Measurements from ENCODE around the gene TP53BP2.

TP53BP2 gene

GRCh38 chr1:223877804-223878203 is 32.1 kb upstream of the TP53BP2 start:
- Histone ChIP-seq H3K9me2 (replicated peaks; ENCODE audit: low read depth, low read length) (no peaks in the 10 kb centered on the region), H3K4me3 (ENCODE audit: low read length, poor library complexity, severe bottlenecking) (no peak overlapping the region), H3F3A (ENCODE audit: low read depth) (no peaks in the 10 kb centered on the region), H3K4me1 (ENCODE audit: insufficient read depth, low read length, poor library complexity, severe bottlenecking) (no peaks in the 10 kb centered on the region), H3K36me3 (ENCODE audit: insufficient read depth, low read length) (no peaks in the 10 kb centered on the region), H3K27me3 (ENCODE audit: insufficient read depth, low read length, poor library complexity, severe bottlenecking) (no peaks in the 10 kb centered on the region), H3K4me2 (ENCODE audit: low read depth, low read length, poor library complexity, severe bottlenecking) (no peak overlapping the region), H4K20me1 (ENCODE audit: insufficient read depth, low read length, poor library complexity, severe bottlenecking) (no peaks in the 10 kb centered on the region), H2AFZ (ENCODE audit: low read length) (no peak overlapping the region), H3K9ac (ENCODE audit: low read depth, low read length, poor library complexity, severe bottlenecking) (no peak overlapping the region), H3K9me3 (ENCODE audit: insufficient read depth, low read depth, low read length) (no peaks in the 10 kb centered on the region), H3K79me2 (ENCODE audit: insufficient read depth, low read length) (no peaks in the 10 kb centered on the region)
- no peak for TF ChIP-seq EZH2phosphoT487 (IDR thresholded peaks at IDR 0.05; ENCODE audit: borderline replicate concordance)
- TF ChIP-seq CTCF (conservative IDR thresholded peaks at IDR 0.05; ENCODE audit: low read length): no peak

- Histone ChIP-seq H3K36me3 (ENCODE audit: insufficient read depth, low read length) (no peaks in the 10 kb centered on the region), H3K4me2 (ENCODE audit: low read depth, low read length, poor library complexity, severe bottlenecking) (no peak overlapping the region), H3K4me1 (ENCODE audit: insufficient read depth, low read length, poor library complexity, severe bottlenecking) (no peaks in the 10 kb centered on the region), H2AFZ (ENCODE audit: low read length) (no peak overlapping the region), H4K20me1 (ENCODE audit: insufficient read depth, low read length, poor library complexity, severe bottlenecking) (no peaks in the 10 kb centered on the region), H3F3A (ENCODE audit: low read depth) (no peaks in the 10 kb centered on the region), H3K4me3 (ENCODE audit: low read length, poor library complexity, severe bottlenecking) (no peak overlapping the region), H3K9me3 (ENCODE audit: insufficient read depth, low read depth, low read length) (no peaks in the 10 kb centered on the region), H3K9me2 (replicated peaks; ENCODE audit: low read depth, low read length) (no peaks in the 10 kb centered on the region), H3K27me3 (ENCODE audit: insufficient read depth, low read length, poor library complexity, severe bottlenecking) (no peaks in the 10 kb centered on the region), H3K9ac (ENCODE audit: low read depth, low read length, poor library complexity, severe bottlenecking) (no peak overlapping the region), H3K79me2 (ENCODE audit: insufficient read depth, low read length) (no peaks in the 10 kb centered on the region)
- no peak for TF ChIP-seq EZH2phosphoT487 (IDR thresholded peaks at IDR 0.05; ENCODE audit: borderline replicate concordance)
- TF ChIP-seq CTCF (conservative IDR thresholded peaks at IDR 0.05; ENCODE audit: low read length): no peak
Measured at GRCh38 chr1:223876590-223876989, 30.8 kb upstream of the TP53BP2 start.

- H3K27me3 ChIP-seq (ENCODE audit: insufficient read depth, low read length, poor library complexity, severe bottlenecking): no peaks in the 10 kb centered on the region
- H3K9ac ChIP-seq (ENCODE audit: low read depth, low read length, poor library complexity, severe bottlenecking): no peak overlapping the region
- no peaks in the 10 kb centered on the region for H3K4me1 ChIP-seq (ENCODE audit: insufficient read depth, low read length, poor library complexity, severe bottlenecking)
- TF ChIP-seq EZH2phosphoT487 (IDR thresholded peaks at IDR 0.05; ENCODE audit: borderline replicate concordance) (no peak), CTCF (conservative IDR thresholded peaks at IDR 0.05; ENCODE audit: low read length) (no peak)
- H3F3A ChIP-seq (ENCODE audit: low read depth): no peaks in the 10 kb centered on the region
- no peaks in the 10 kb centered on the region for H3K36me3 ChIP-seq (ENCODE audit: insufficient read depth, low read length)
- H3K9me2 ChIP-seq (replicated peaks; ENCODE audit: low read depth, low read length): no peaks in the 10 kb centered on the region
- H2AFZ ChIP-seq (ENCODE audit: low read length): no peak overlapping the region
- H3K4me2 ChIP-seq (ENCODE audit: low read depth, low read length, poor library complexity, severe bottlenecking): no peak overlapping the region
- no peak overlapping the region for H3K4me3 ChIP-seq (ENCODE audit: low read length, poor library complexity, severe bottlenecking)
- no peaks in the 10 kb centered on the region for H4K20me1 ChIP-seq (ENCODE audit: insufficient read depth, low read length, poor library complexity, severe bottlenecking)
- no peaks in the 10 kb centered on the region for H3K9me3 ChIP-seq (ENCODE audit: insufficient read depth, low read depth, low read length)
- H3K79me2 ChIP-seq (ENCODE audit: insufficient read depth, low read length): no peaks in the 10 kb centered on the region
Measured at GRCh38 chr1:223873044-223873443, 27.3 kb upstream of the TP53BP2 start.
